ENCODE data around the gene GPT2. TPM values are rescaled to one million over a fixed set of nuclear protein-coding genes. Genes with fewer than 3 reads are reported as not detected.

Gene GPT2
- total and polyA plus RNA-seq, 2 experiments from 2014 or later: 41.0 to 51.3 TPM

DNA sequence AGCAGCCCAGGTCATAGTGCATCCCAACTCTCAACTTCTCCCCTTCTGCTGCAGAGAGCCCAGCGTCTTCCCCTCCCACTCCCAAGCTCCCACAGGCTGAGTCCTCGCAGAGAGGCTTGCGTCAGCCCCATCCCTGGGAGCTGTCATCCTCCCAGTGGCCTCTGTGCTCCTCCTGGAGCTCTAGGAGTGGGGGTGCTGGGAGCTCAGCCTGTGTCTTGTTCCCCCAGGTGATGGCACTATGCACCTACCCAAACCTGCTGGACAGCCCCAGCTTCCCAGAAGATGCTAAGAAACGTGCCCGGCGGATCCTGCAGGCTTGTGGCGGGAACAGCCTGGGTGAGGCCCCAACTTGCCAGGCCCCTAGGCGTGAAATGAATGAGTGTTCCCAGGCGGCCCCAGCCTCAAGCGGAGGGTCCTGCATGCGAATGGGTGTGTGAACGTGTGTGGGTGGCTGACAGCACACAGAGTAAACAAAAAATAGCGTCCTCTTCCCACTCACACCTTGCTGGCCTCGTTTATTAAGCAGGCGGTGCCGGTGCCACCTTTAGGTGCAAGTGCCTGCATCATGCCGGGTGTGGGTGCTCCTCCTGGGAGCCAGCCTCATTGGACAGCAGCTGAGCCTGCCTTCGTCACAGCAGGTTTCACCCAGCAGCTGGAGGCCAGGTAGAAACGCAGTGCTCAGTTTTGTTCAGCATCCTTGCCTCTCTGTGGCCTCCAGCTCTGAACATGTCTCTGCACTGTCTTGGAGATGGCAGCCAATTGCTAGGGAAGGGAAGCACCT lies 16.5 kb downstream of the GPT2 start:
- no peaks in the 10 kb centered on the region for H3K9me3 ChIP-seq (ENCODE audit: low read depth)
- no peaks in the 10 kb centered on the region for H3K27me3 ChIP-seq
- peaks cover 17% of the 10 kb centered on the region for H4K20me1 ChIP-seq (ENCODE audit: insufficient read depth, poor library complexity, severe bottlenecking)
- 86% methylated on average over 19 of the region's 19 CpGs for WGBS (ENCODE audit: low lambda C conversion rate, missing lambda C conversion rate)
- no peak for TF ChIP-seq EZH2phosphoT487 (IDR thresholded peaks at IDR 0.05; ENCODE audit: low read depth, severe bottlenecking, unreplicated experiment)
- TF ChIP-seq, protein P1, sequence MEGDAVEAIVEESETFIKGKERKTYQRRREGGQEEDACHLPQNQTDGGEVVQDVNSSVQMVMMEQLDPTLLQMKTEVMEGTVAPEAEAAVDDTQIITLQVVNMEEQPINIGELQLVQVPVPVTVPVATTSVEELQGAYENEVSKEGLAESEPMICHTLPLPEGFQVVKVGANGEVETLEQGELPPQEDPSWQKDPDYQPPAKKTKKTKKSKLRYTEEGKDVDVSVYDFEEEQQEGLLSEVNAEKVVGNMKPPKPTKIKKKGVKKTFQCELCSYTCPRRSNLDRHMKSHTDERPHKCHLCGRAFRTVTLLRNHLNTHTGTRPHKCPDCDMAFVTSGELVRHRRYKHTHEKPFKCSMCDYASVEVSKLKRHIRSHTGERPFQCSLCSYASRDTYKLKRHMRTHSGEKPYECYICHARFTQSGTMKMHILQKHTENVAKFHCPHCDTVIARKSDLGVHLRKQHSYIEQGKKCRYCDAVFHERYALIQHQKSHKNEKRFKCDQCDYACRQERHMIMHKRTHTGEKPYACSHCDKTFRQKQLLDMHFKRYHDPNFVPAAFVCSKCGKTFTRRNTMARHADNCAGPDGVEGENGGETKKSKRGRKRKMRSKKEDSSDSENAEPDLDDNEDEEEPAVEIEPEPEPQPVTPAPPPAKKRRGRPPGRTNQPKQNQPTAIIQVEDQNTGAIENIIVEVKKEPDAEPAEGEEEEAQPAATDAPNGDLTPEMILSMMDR (IDR thresholded peaks at IDR 0.05; ENCODE audit: poor library complexity): no peak
- no peak for TF ChIP-seq EZH2 (IDR thresholded peaks at IDR 0.05; ENCODE audit: borderline replicate concordance)
- H2AFZ ChIP-seq: no peak overlapping the region
- peaks cover 24% of the 10 kb centered on the region for H3K79me2 ChIP-seq
- H3K4me2 ChIP-seq: no peak overlapping the region
- no peaks in the 10 kb centered on the region for H3K36me3 ChIP-seq (replicated peaks; ENCODE audit: insufficient read depth, low read depth)
- no peak overlapping the region for H3K27ac ChIP-seq
- no peak overlapping the region for H3K4me3 ChIP-seq
- no peak for DNase-seq (ENCODE audit: low spot score)
- H3K4me1 ChIP-seq (ENCODE audit: insufficient read depth): peaks cover 10% of the 10 kb centered on the region
- H3K9me2 ChIP-seq (replicated peaks; ENCODE audit: insufficient read depth): no peaks in the 10 kb centered on the region

DNA sequence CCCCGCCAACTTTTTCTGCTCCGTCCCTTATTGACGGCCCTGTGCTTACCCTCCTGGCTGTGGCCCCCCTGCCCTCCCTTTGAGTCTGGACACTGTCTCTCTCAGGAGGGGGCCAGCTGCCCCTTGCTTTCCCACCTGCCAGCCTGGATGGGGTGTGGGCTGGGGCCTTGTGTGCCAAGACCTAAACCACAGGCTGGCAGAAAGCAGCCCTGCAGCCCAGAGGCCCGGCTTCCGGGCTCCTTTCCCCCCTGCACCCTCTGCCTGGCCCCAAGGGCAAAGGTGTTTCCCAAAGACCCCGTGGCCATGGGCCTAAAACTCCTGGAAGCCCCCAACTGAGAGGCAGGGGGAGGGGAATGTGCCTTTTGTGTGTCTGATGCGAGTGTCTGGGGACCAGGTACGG lies 17.5 kb downstream of the GPT2 start:
- H3K4me3 ChIP-seq: no peak overlapping the region
- no peak overlapping the region for H2AFZ ChIP-seq
- H3K9me2 ChIP-seq (replicated peaks; ENCODE audit: insufficient read depth): no peaks in the 10 kb centered on the region
- H3K9me3 ChIP-seq (ENCODE audit: low read depth): no peaks in the 10 kb centered on the region
- peaks cover 17% of the 10 kb centered on the region for H3K79me2 ChIP-seq
- no peaks in the 10 kb centered on the region for H3K27me3 ChIP-seq
- no peak for DNase-seq (ENCODE audit: low spot score)
- H3K4me1 ChIP-seq (ENCODE audit: insufficient read depth): peaks cover under 1% of the 10 kb centered on the region
- no peaks in the 10 kb centered on the region for H3K36me3 ChIP-seq (replicated peaks; ENCODE audit: insufficient read depth, low read depth)
- H3K27ac ChIP-seq: no peak overlapping the region
- H3K4me2 ChIP-seq: no peak overlapping the region
- TF ChIP-seq EZH2phosphoT487 (IDR thresholded peaks at IDR 0.05; ENCODE audit: low read depth, severe bottlenecking, unreplicated experiment): no peak
- TF ChIP-seq EZH2 (IDR thresholded peaks at IDR 0.05; ENCODE audit: borderline replicate concordance): no peak
- TF ChIP-seq, protein P1 (IDR thresholded peaks at IDR 0.05; ENCODE audit: poor library complexity): no peak
- WGBS (ENCODE audit: low lambda C conversion rate, missing lambda C conversion rate): 96% methylated on average over 7 of the region's 8 CpGs
- peaks cover 10% of the 10 kb centered on the region for H4K20me1 ChIP-seq (ENCODE audit: insufficient read depth, poor library complexity, severe bottlenecking)

DNA sequence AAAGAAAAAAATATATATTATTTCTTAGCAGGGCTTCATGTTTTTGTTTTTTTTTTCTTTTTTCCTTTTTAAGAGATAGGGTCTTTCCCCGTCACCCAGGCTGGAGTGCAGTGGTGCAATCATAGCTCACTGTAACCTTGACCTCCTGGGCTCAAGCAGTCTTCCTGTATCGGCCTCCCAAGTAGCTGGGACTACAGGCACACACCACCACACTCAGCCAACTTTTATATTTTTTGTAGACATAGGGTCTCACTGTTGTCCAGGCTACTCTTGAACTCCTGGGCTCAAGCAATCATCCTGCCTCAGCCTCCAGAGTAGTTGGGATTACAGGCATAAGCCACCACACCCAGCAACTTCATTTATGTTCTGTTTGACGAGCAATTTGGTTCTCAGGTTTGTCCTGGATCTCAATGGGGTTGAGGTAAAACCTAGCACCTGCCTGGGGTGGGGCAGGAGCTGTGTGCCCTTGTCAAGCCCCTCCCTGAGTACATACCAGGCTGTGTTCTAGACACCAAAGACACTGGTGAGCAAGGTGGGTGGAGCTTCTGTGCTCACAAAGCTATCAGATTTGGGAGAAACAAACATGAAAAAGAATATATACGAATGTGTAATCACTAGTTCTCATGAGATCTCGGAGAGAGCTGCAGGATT lies 19.2 kb downstream of the GPT2 start:
- TF ChIP-seq EZH2 (IDR thresholded peaks at IDR 0.05; ENCODE audit: borderline replicate concordance) (no peak), EZH2phosphoT487 (IDR thresholded peaks at IDR 0.05; ENCODE audit: low read depth, severe bottlenecking, unreplicated experiment) (no peak)
- TF ChIP-seq, protein P1 (IDR thresholded peaks at IDR 0.05; ENCODE audit: poor library complexity): no peak

More for the DNA sequence above, 19.2 kb downstream of the GPT2 start:
- DNase-seq (ENCODE audit: low spot score): no peak
- Histone ChIP-seq H3K27me3 (no peaks in the 10 kb centered on the region), H3K27ac (no peak overlapping the region), H4K20me1 (ENCODE audit: insufficient read depth, poor library complexity, severe bottlenecking) (peaks cover under 1% of the 10 kb centered on the region), H3K36me3 (replicated peaks; ENCODE audit: insufficient read depth, low read depth) (no peaks in the 10 kb centered on the region), H3K79me2 (peaks cover 6% of the 10 kb centered on the region), H3K9me2 (replicated peaks; ENCODE audit: insufficient read depth) (no peaks in the 10 kb centered on the region), H2AFZ (no peak overlapping the region), H3K4me1 (ENCODE audit: insufficient read depth) (no peaks in the 10 kb centered on the region), H3K9me3 (ENCODE audit: low read depth) (no peaks in the 10 kb centered on the region), H3K4me3 (no peak overlapping the region), H3K4me2 (no peak overlapping the region)
- WGBS (ENCODE audit: low lambda C conversion rate, missing lambda C conversion rate): 90% methylated on average over 5 of the region's 5 CpGs

Data from hepatocyte (in vitro differentiated cells).